ENCODE data around the gene GAMT.

GAMT gene

GRCh38 chr19:1418951-1419738 is 17.8 kb upstream of the GAMT start:
- H3K9me3 ChIP-seq (ENCODE audit: control insufficient read depth, low read length), result no peaks in the 10 kb centered on the region
- H3K36me3 ChIP-seq (ENCODE audit: control insufficient read depth, insufficient read depth, low read length), result peaks cover 40% of the 10 kb centered on the region
- 96% methylated on average over 21 of the region's 21 CpGs for WGBS, 2 experiments
- no peaks in the 10 kb centered on the region for H3K27me3 ChIP-seq (ENCODE audit: control insufficient read depth, insufficient read depth, low read length, poor library complexity, severe bottlenecking)
- H3K27ac ChIP-seq (ENCODE audit: insufficient read depth, low read depth, low read length, poor library complexity, severe bottlenecking), result no peak overlapping the region
- H3K4me1 ChIP-seq (ENCODE audit: control insufficient read depth, insufficient read depth, low read length), result peaks cover 19% of the 10 kb centered on the region
- no peak overlapping the region for H3K4me3 ChIP-seq (ENCODE audit: insufficient read depth, low read depth, low read length)

- Histone ChIP-seq H3K9me3 (ENCODE audit: control insufficient read depth, low read length) (no peaks in the 10 kb centered on the region), H3K27ac (ENCODE audit: insufficient read depth, low read depth, low read length, poor library complexity, severe bottlenecking) (no peak overlapping the region), H3K4me3 (ENCODE audit: insufficient read depth, low read depth, low read length) (no peak overlapping the region), H3K4me1 (ENCODE audit: control insufficient read depth, insufficient read depth, low read length) (peaks cover 13% of the 10 kb centered on the region), H3K27me3 (ENCODE audit: control insufficient read depth, insufficient read depth, low read length, poor library complexity, severe bottlenecking) (no peaks in the 10 kb centered on the region), H3K36me3 (ENCODE audit: control insufficient read depth, insufficient read depth, low read length) (peaks cover 40% of the 10 kb centered on the region)
- 95 to 97% methylated on average over 13 of the region's 13 CpGs for WGBS, 2 experiments
These were observed 17.1 kb upstream of the GAMT start for GRCh38 chr19:1418496-1418775.

- Histone ChIP-seq H3K4me3 (ENCODE audit: insufficient read depth, low read depth, low read length) (no peak overlapping the region), H3K4me1 (ENCODE audit: control insufficient read depth, insufficient read depth, low read length) (peaks cover 13% of the 10 kb centered on the region), H3K27me3 (ENCODE audit: control insufficient read depth, insufficient read depth, low read length, poor library complexity, severe bottlenecking) (no peaks in the 10 kb centered on the region), H3K36me3 (ENCODE audit: control insufficient read depth, insufficient read depth, low read length) (peaks cover 40% of the 10 kb centered on the region), H3K9me3 (ENCODE audit: control insufficient read depth, low read length) (no peaks in the 10 kb centered on the region), H3K27ac (ENCODE audit: insufficient read depth, low read depth, low read length, poor library complexity, severe bottlenecking) (no peak overlapping the region)
- 95 to 96% methylated on average over 30 of the region's 30 CpGs for WGBS, 2 experiments
These were observed 16.5 kb upstream of the GAMT start for GRCh38 chr19:1417681-1418495.

- H3K36me3 ChIP-seq (ENCODE audit: control insufficient read depth, insufficient read depth, low read length), result peaks cover 34% of the 10 kb centered on the region
- H3K27ac ChIP-seq (ENCODE audit: insufficient read depth, low read depth, low read length, poor library complexity, severe bottlenecking), result no peak overlapping the region
- no peak overlapping the region for H3K4me3 ChIP-seq (ENCODE audit: insufficient read depth, low read depth, low read length)
- WGBS, 2 experiments, result 92 to 95% methylated on average over 21 of the region's 21 CpGs
- peaks cover 13% of the 10 kb centered on the region for H3K4me1 ChIP-seq (ENCODE audit: control insufficient read depth, insufficient read depth, low read length)
- H3K27me3 ChIP-seq (ENCODE audit: control insufficient read depth, insufficient read depth, low read length, poor library complexity, severe bottlenecking), result no peaks in the 10 kb centered on the region
- H3K9me3 ChIP-seq (ENCODE audit: control insufficient read depth, low read length), result no peaks in the 10 kb centered on the region
These were observed 15.8 kb upstream of the GAMT start for GRCh38 chr19:1417145-1417544.

GRCh38 chr19:1416014-1416841 is 14.9 kb upstream of the GAMT start:
- 89% methylated on average over 28 of the region's 28 CpGs for WGBS, 2 experiments
- peaks cover 25% of the 10 kb centered on the region for H3K36me3 ChIP-seq (ENCODE audit: control insufficient read depth, insufficient read depth, low read length)
- H3K4me1 ChIP-seq (ENCODE audit: control insufficient read depth, insufficient read depth, low read length), result peaks cover 19% of the 10 kb centered on the region
- H3K9me3 ChIP-seq (ENCODE audit: control insufficient read depth, low read length), result no peaks in the 10 kb centered on the region
- H3K4me3 ChIP-seq (ENCODE audit: insufficient read depth, low read depth, low read length), result no peak overlapping the region
- no peak overlapping the region for H3K27ac ChIP-seq (ENCODE audit: insufficient read depth, low read depth, low read length, poor library complexity, severe bottlenecking)
- no peaks in the 10 kb centered on the region for H3K27me3 ChIP-seq (ENCODE audit: control insufficient read depth, insufficient read depth, low read length, poor library complexity, severe bottlenecking)

GRCh38 chr19:1412995-1413800 is 11.9 kb upstream of the GAMT start:
- WGBS, 2 experiments, result 94 to 96% methylated on average over 36 of the region's 36 CpGs

GRCh38 chr19:1412323-1412923 is 11.1 kb upstream of the GAMT start:
- Histone ChIP-seq H3K4me3 (ENCODE audit: insufficient read depth, low read depth, low read length) (no peak overlapping the region), H3K9me3 (ENCODE audit: control insufficient read depth, low read length) (no peaks in the 10 kb centered on the region), H3K27ac (ENCODE audit: insufficient read depth, low read depth, low read length, poor library complexity, severe bottlenecking) (no peak overlapping the region), H3K4me1 (ENCODE audit: control insufficient read depth, insufficient read depth, low read length) (peaks cover 41% of the 10 kb centered on the region), H3K27me3 (ENCODE audit: control insufficient read depth, insufficient read depth, low read length, poor library complexity, severe bottlenecking) (no peaks in the 10 kb centered on the region), H3K36me3 (ENCODE audit: control insufficient read depth, insufficient read depth, low read length) (peaks cover under 1% of the 10 kb centered on the region)
- WGBS, 2 experiments, result 94 to 95% methylated on average over 21 of the region's 21 CpGs

More at GRCh38 chr19:1412995-1413800, 11.9 kb upstream of the GAMT start:
- Histone ChIP-seq H3K27me3 (ENCODE audit: control insufficient read depth, insufficient read depth, low read length, poor library complexity, severe bottlenecking) (no peaks in the 10 kb centered on the region), H3K4me1 (ENCODE audit: control insufficient read depth, insufficient read depth, low read length) (peaks cover 41% of the 10 kb centered on the region), H3K4me3 (ENCODE audit: insufficient read depth, low read depth, low read length) (no peak overlapping the region), H3K36me3 (ENCODE audit: control insufficient read depth, insufficient read depth, low read length) (peaks cover 7% of the 10 kb centered on the region), H3K27ac (ENCODE audit: insufficient read depth, low read depth, low read length, poor library complexity, severe bottlenecking) (no peak overlapping the region), H3K9me3 (ENCODE audit: control insufficient read depth, low read length) (no peaks in the 10 kb centered on the region)

- Histone ChIP-seq H3K27me3 (ENCODE audit: control insufficient read depth, insufficient read depth, low read length, poor library complexity, severe bottlenecking) (no peaks in the 10 kb centered on the region), H3K27ac (ENCODE audit: insufficient read depth, low read depth, low read length, poor library complexity, severe bottlenecking) (no peak overlapping the region), H3K4me1 (ENCODE audit: control insufficient read depth, insufficient read depth, low read length) (peaks cover 40% of the 10 kb centered on the region), H3K36me3 (ENCODE audit: control insufficient read depth, insufficient read depth, low read length) (no peaks in the 10 kb centered on the region), H3K9me3 (ENCODE audit: control insufficient read depth, low read length) (no peaks in the 10 kb centered on the region), H3K4me3 (ENCODE audit: insufficient read depth, low read depth, low read length) (no peak overlapping the region)
- WGBS, 2 experiments, result 90 to 92% methylated on average over 29 of the region's 29 CpGs
These were observed 10.2 kb upstream of the GAMT start for GRCh38 chr19:1411255-1412191.
